ENCODE data around the gene JADE1. TPM values are rescaled to one million over a fixed set of nuclear protein-coding genes. Genes with fewer than 3 reads are reported as not detected.

Gene JADE1
- total RNA-seq, 1 donor from 2014 or later: 19.0 TPM

GRCh38 chr4:128853741-128854140 lies 44.2 kb downstream of the JADE1 start:
- TF ChIP-seq CTCF (conservative IDR thresholded peaks at IDR 0.05; ENCODE audit: low read depth, low read length): no peak
- DNase-seq (ENCODE audit: low read depth): no peak
- no peak overlapping the region for H3K4me3 ChIP-seq (ENCODE audit: low read depth, low read length)

- no peak for DNase-seq (ENCODE audit: low read depth)
- H3K4me3 ChIP-seq (ENCODE audit: low read depth, low read length): no peak overlapping the region
- no peak for TF ChIP-seq CTCF (conservative IDR thresholded peaks at IDR 0.05; ENCODE audit: low read depth, low read length)
Measured at GRCh38 chr4:128854433-128854832, 44.9 kb downstream of the JADE1 start.

- no peak overlapping the region for H3K4me3 ChIP-seq (ENCODE audit: low read depth, low read length)
- TF ChIP-seq CTCF (conservative IDR thresholded peaks at IDR 0.05; ENCODE audit: low read depth, low read length): no peak
- DNase-seq (ENCODE audit: low read depth): no peak
Measured at GRCh38 chr4:128855621-128856020, 46.1 kb downstream of the JADE1 start.

GRCh38 chr4:128856246-128856645 lies 46.7 kb downstream of the JADE1 start:
- DNase-seq (ENCODE audit: low read depth): no peak
- no peak for TF ChIP-seq CTCF (conservative IDR thresholded peaks at IDR 0.05; ENCODE audit: low read depth, low read length)

GRCh38 chr4:128858879-128859671 lies 49.6 kb downstream of the JADE1 start:
- no peak overlapping the region for H3K4me3 ChIP-seq (ENCODE audit: low read depth, low read length)
- no peak for DNase-seq (ENCODE audit: low read depth)
- TF ChIP-seq CTCF (conservative IDR thresholded peaks at IDR 0.05; ENCODE audit: low read depth, low read length): no peak

More at GRCh38 chr4:128856246-128856645, 46.7 kb downstream of the JADE1 start:
- H3K4me3 ChIP-seq (ENCODE audit: low read depth, low read length): no peak overlapping the region

GRCh38 chr4:128859887-128860677 lies 50.6 kb downstream of the JADE1 start:
- no peak for TF ChIP-seq CTCF (conservative IDR thresholded peaks at IDR 0.05; ENCODE audit: low read depth, low read length)
- no peak overlapping the region for H3K4me3 ChIP-seq (ENCODE audit: low read depth, low read length)
- no peak for DNase-seq (ENCODE audit: low read depth)
